H1 (cell line): ENCODE results near the gene SYVN1. TPM values are rescaled to one million over a fixed set of nuclear protein-coding genes. Genes with fewer than 3 reads are reported as not detected.

Source experiments
- BCL11A ChIP-seq, 2 experiments: IDR thresholded peaks; one replicate each; pipeline ENCODE4 v1.6.1; 2011; ENCODE audit warnings: low read depth in 2 of 2, low read length in 2 of 2, mild to moderate bottlenecking in 2 of 2
- CHD1 ChIP-seq: IDR thresholded peaks from 2 replicates; pipeline ENCODE4 v1.6.1; 2012; ENCODE audit warnings: low read depth, low read length, improper control_type of control experiment
- SP2 ChIP-seq: IDR thresholded peaks from 2 replicates; pipeline ENCODE4 v1.6.1; 2012; ENCODE audit warnings: mild to moderate bottlenecking, low read length, inconsistent platforms
- SP4 ChIP-seq: IDR thresholded peaks from 2 replicates; pipeline ENCODE4 v1.6.1; 2012; ENCODE audit warnings: low read length, inconsistent platforms
- TCF12 ChIP-seq: IDR thresholded peaks from 2 replicates; pipeline ENCODE4 v1.6.1; 2011; ENCODE audit warnings: low read depth, mild to moderate bottlenecking, low read length
- polyA plus RNA-seq, 7 experiments: library from polyadenylated mRNA; depleted of rRNA in 3 of 7; stranded (reverse) in 5 of 7; unstranded in 2 of 7; fragments of >200 nt in 5 of 7; fragments of 200-250 nt in 2 of 7; gene quantifications; 1 replicate in 5 of 7; 2 replicates in 1 of 7; 4 replicates in 1 of 7; pipeline versions ENCODE4 v1.2.1 to v1.2.3, GENCODE V29; 2011 to 2013; ENCODE audit warnings: missing spikeins in 2 of 7, mixed read lengths in 2 of 7
- total RNA-seq: library from RNA; stranded (reverse); fragmentation: NEBNext Ultra II Directional; extraction: Animal tissue kit (Norgen Biotek cat#: 25700); gene quantifications from 2 replicates; pipeline ENCODE4 v1.2.1, GENCODE V29; 2021

SYVN1 gene
- total and polyA plus RNA-seq, 2 of the 8 experiments (the other 6 are each of a cell fraction or from before 2014, with no cell fraction given) = 27.8 to 29.4 TPM

DNA sequence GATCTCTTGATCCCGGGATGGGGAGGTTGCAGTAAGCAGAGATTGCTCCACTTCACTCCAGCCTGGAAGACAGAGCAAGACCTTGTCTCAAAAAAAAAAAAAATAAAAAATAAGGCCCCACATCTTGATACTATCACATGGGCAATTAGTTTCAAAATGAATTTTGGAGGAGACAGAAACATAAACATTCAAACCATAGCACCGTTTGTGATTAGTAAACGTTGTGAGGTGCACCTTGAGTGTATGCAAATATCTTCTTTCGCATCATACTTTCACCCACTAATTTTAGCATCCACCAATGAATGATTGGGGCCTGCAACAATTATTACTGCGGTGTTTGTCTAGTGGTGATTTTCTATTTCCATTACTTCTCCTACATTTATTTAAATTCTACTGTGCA lies 24.7 kb upstream of the SYVN1 start (continued):
- TF ChIP-seq BCL11A (IDR thresholded peaks at IDR 0.05; ENCODE audit: low read depth in 2 of 2, low read length in 2 of 2) = no peak
- TF ChIP-seq CHD1 = no peak
- TF ChIP-seq TCF12 = no peak
- no peak for TF ChIP-seq SP4
- no peak for TF ChIP-seq SP2
